Measurements from ENCODE around the gene GPER1. TPM values are rescaled to one million over a fixed set of nuclear protein-coding genes. Genes with fewer than 3 reads are reported as not detected.
"Not testable (repeated sequence)": the region's sequence is repeated elsewhere in the genome, so short reads cannot be mapped to it uniquely, and the experiment has no call there.

The GPER1 gene
- polyA plus RNA-seq, 1 donor (not counting 4 experiments of a cell fraction or from before 2014, with no cell fraction given), result 0.05 TPM

DNA sequence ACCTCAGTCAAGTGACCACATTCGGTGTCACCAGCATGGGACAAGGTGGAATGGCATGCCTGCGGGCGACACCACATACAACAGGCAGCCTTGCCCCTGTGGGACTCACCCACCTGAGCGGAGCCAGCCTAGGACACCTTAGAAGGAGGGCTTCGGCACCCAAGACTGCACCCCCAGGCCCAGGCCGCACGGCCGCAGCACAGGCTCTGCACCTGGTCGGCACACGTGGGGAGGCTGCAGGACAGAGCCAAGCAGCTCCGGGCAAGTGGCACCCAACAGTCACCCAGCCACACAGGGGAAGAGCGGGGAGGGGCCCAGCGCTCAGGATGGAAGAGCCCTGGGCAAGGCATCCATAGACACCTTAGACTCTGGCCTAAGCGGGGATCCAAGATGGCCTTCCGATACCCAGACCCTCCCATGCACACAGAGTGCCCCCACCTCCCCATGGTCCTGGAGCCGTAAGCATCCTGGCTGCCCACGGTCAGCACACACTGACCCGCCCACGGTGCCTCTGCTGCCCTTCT lies 16.1 kb upstream of the GPER1 start:
- Histone ChIP-seq H3K36me3 (ENCODE audit: control insufficient read depth in 2 of 2, extremely low read depth in 1 of 2, insufficient read depth in 2 of 2, low read length in 2 of 2) (peaks cover 0 to 2% of the 10 kb centered on the region in 2 experiments), H3K9ac (ENCODE audit: control insufficient read depth, extremely low read depth, insufficient read depth, low read length) (no peak overlapping the region), H3K27me3 (ENCODE audit: control insufficient read depth, extremely low read depth, insufficient read depth, low read length) (no peaks in the 10 kb centered on the region), H2AFZ (ENCODE audit: control insufficient read depth, low read length) (no peak overlapping the region), H3K4me1 (ENCODE audit: control insufficient read depth, extremely low read depth, insufficient read depth, low read length) (peaks cover 12% of the 10 kb centered on the region), H3K4me3 (ENCODE audit: control insufficient read depth in 2 of 3, extremely low read depth in 1 of 3, insufficient read depth in 2 of 3, low read depth in 1 of 3, low read length in 3 of 3) (no peak overlapping the region), H3K9me3 (ENCODE audit: control insufficient read depth, low read depth, low read length) (peaks cover 5% of the 10 kb centered on the region), H3K79me2 (ENCODE audit: control insufficient read depth, insufficient read depth, low read length) (peaks cover 11% of the 10 kb centered on the region), H4K20me1 (ENCODE audit: control insufficient read depth, extremely low read depth, insufficient read depth, low read length) (peaks cover 11% of the 10 kb centered on the region), H3K27ac (ENCODE audit: control insufficient read depth, insufficient read depth, low read length) (no peak overlapping the region), H3K4me2 (ENCODE audit: control insufficient read depth, extremely low read depth, insufficient read depth, low read depth, low read length) (no peak overlapping the region), H3K9me1 (ENCODE audit: control insufficient read depth, extremely low read depth, insufficient read depth, low read length) (peaks cover 5% of the 10 kb centered on the region)
- no peak for DNase-seq (ENCODE audit: low read depth, low spot score)
- TF ChIP-seq, protein P1, sequence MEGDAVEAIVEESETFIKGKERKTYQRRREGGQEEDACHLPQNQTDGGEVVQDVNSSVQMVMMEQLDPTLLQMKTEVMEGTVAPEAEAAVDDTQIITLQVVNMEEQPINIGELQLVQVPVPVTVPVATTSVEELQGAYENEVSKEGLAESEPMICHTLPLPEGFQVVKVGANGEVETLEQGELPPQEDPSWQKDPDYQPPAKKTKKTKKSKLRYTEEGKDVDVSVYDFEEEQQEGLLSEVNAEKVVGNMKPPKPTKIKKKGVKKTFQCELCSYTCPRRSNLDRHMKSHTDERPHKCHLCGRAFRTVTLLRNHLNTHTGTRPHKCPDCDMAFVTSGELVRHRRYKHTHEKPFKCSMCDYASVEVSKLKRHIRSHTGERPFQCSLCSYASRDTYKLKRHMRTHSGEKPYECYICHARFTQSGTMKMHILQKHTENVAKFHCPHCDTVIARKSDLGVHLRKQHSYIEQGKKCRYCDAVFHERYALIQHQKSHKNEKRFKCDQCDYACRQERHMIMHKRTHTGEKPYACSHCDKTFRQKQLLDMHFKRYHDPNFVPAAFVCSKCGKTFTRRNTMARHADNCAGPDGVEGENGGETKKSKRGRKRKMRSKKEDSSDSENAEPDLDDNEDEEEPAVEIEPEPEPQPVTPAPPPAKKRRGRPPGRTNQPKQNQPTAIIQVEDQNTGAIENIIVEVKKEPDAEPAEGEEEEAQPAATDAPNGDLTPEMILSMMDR (optimal IDR thresholded peaks at IDR 0.05 in 1 of 3, IDR thresholded peaks at IDR 0.05 in 1 of 3, conservative IDR thresholded peaks at IDR 0.05 in 1 of 3; ENCODE audit: extremely low read depth in 1 of 3, insufficient read depth in 2 of 3, low read length in 3 of 3), result no peak
- no peak for TF ChIP-seq EZH2 (IDR thresholded peaks at IDR 0.05; ENCODE audit: low read length)
- dilution Hi-C loops (cut with MboI; ENCODE audit: extremely low pct_ligation_motif_present, low sequenced_read_pairs), result no loop called here
- FAIRE-seq, result no peak

DNA sequence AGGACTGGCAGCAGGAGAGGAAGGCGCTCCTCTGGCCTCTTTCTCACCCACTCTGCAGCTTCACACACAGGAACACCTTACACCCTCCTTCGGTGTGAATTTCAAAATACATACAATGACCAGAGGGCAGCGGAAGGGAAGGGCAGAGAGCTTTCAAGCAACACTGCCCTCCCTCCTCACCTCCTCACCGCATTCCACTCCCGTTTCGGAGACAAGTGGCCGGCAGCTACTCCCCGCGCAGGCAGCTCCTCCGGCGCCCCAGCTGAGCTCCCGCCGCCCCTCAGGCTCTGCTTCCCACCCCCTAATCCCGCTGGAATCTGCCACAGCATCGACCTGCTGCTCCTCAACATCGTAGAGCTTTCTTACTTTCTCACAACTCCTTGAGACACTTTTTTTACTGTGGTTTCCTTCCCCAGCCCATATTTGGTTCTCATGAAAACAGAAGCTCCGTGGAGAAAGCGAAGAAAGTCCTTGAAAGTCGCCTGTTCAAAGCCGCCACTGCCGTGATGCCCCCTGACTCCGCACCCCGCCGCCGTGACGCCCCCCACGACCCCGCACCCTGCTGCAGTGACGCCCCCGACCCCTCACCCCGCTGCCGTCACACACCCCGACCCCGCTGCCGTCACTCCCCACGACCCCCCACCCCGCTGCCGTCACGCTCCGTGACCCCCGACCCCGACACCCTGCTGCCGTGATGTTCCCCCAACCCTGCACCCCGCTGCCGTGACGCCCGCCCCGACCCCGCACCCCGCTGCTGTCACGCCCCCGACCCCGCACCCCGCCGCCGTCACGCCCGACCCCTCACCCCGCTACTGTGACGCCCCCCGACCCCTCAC lies 14.6 kb upstream of the GPER1 start:
- dilution Hi-C loops (cut with MboI; ENCODE audit: extremely low pct_ligation_motif_present, low sequenced_read_pairs), result no loop called here
- Histone ChIP-seq H3K4me3 (ENCODE audit: control insufficient read depth in 2 of 3, extremely low read depth in 1 of 3, insufficient read depth in 2 of 3, low read depth in 1 of 3, low read length in 3 of 3) (no peak overlapping the region), H3K9me3 (ENCODE audit: control insufficient read depth, low read depth, low read length) (peaks cover 5% of the 10 kb centered on the region), H3K4me2 (ENCODE audit: control insufficient read depth, extremely low read depth, insufficient read depth, low read depth, low read length) (no peak overlapping the region), H3K27ac (ENCODE audit: control insufficient read depth, insufficient read depth, low read length) (no peak overlapping the region), H3K9me1 (ENCODE audit: control insufficient read depth, extremely low read depth, insufficient read depth, low read length) (peaks cover 5% of the 10 kb centered on the region), H4K20me1 (ENCODE audit: control insufficient read depth, extremely low read depth, insufficient read depth, low read length) (peaks cover 11% of the 10 kb centered on the region), H2AFZ (ENCODE audit: control insufficient read depth, low read length) (no peak overlapping the region), H3K27me3 (ENCODE audit: control insufficient read depth, extremely low read depth, insufficient read depth, low read length) (no peaks in the 10 kb centered on the region), H3K9ac (ENCODE audit: control insufficient read depth, extremely low read depth, insufficient read depth, low read length) (no peak overlapping the region), H3K79me2 (ENCODE audit: control insufficient read depth, insufficient read depth, low read length) (peaks cover 11% of the 10 kb centered on the region), H3K4me1 (ENCODE audit: control insufficient read depth, extremely low read depth, insufficient read depth, low read length) (peaks cover 12% of the 10 kb centered on the region), H3K36me3 (ENCODE audit: control insufficient read depth in 2 of 2, extremely low read depth in 1 of 2, insufficient read depth in 2 of 2, low read length in 2 of 2) (peaks cover 0 to 2% of the 10 kb centered on the region in 2 experiments)
- DNase-seq (ENCODE audit: low read depth, low spot score), result no peak
- TF ChIP-seq, protein P1 (optimal IDR thresholded peaks at IDR 0.05 in 1 of 3, IDR thresholded peaks at IDR 0.05 in 1 of 3, conservative IDR thresholded peaks at IDR 0.05 in 1 of 3; ENCODE audit: extremely low read depth in 1 of 3, insufficient read depth in 2 of 3, low read length in 3 of 3), result no peak
- no peak for TF ChIP-seq EZH2 (IDR thresholded peaks at IDR 0.05; ENCODE audit: low read length)
- no peak for FAIRE-seq

DNA sequence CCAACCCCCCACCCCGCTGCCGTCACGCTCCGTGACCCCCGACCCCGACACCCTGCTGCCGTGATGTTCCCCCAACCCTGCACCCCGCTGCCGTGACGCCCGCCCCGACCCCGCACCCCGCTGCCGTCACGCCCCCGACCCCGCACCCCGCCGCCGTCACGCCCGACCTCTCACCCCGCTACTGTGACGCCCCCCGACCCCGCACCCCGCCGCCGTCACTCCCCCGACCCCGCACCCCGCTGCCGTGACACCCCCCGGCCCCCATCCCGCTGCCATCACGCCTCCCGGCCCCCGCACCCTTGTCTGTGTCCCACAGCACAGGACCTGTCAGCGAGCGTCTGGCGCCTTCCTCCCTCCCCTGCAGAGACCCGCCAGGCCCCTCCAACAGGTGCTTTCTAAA lies 13.9 kb upstream of the GPER1 start:
- H3K9me3 ChIP-seq (ENCODE audit: control insufficient read depth, low read depth, low read length); H2AFZ ChIP-seq (ENCODE audit: control insufficient read depth, low read length); H3K4me2 ChIP-seq (ENCODE audit: control insufficient read depth, extremely low read depth, insufficient read depth, low read depth, low read length); H3K9ac ChIP-seq (ENCODE audit: control insufficient read depth, extremely low read depth, insufficient read depth, low read length); H3K27me3 ChIP-seq (ENCODE audit: control insufficient read depth, extremely low read depth, insufficient read depth, low read length); H3K4me3 ChIP-seq (ENCODE audit: control insufficient read depth in 2 of 3, extremely low read depth in 1 of 3, insufficient read depth in 2 of 3, low read depth in 1 of 3, low read length in 3 of 3); DNase-seq (ENCODE audit: low read depth, low spot score); H3K9me1 ChIP-seq (ENCODE audit: control insufficient read depth, extremely low read depth, insufficient read depth, low read length); dilution Hi-C loops (cut with MboI; ENCODE audit: extremely low pct_ligation_motif_present, low sequenced_read_pairs); H3K36me3 ChIP-seq (ENCODE audit: control insufficient read depth in 2 of 2, extremely low read depth in 1 of 2, insufficient read depth in 2 of 2, low read length in 2 of 2); H3K27ac ChIP-seq (ENCODE audit: control insufficient read depth, insufficient read depth, low read length); FAIRE-seq: not testable (repeated sequence)
- Histone ChIP-seq H3K79me2 (ENCODE audit: control insufficient read depth, insufficient read depth, low read length) (peaks cover 11% of the 10 kb centered on the region), H4K20me1 (ENCODE audit: control insufficient read depth, extremely low read depth, insufficient read depth, low read length) (peaks cover 11% of the 10 kb centered on the region), H3K4me1 (ENCODE audit: control insufficient read depth, extremely low read depth, insufficient read depth, low read length) (peaks cover 12% of the 10 kb centered on the region)
